Neural cell (in vitro differentiated cells): ENCODE data around the gene MISP.

Source experiments
- CTCF ChIP-seq: fragments of 450-650 bp; IDR thresholded peaks from 2 replicates; pipeline ENCODE4 v1.5.1; 2014; ENCODE audit warnings: antibody characterized with exemption, mild to moderate bottlenecking, moderate library complexity; ENCODE audit not compliant: poor library complexity, severe bottlenecking
- EP300 ChIP-seq: fragments of 450-650 bp; conservative IDR thresholded peaks from 2 replicates; pipeline ENCODE4 v1.6.1; 2014; ENCODE audit warnings: antibody characterized with exemption, mild to moderate bottlenecking, moderate library complexity; ENCODE audit not compliant: poor library complexity, severe bottlenecking
- EZH2 ChIP-seq: fragments of 200-600, 300-800 bp; shearing (Covaris generic), sonication (generic); IDR thresholded peaks from 2 replicates; pipeline ENCODE4 v1.6.1; 2014; ENCODE audit warnings: antibody characterized with exemption, low read length, borderline replicate concordance, mild to moderate bottlenecking; ENCODE audit not compliant: insufficient read depth, poor library complexity, severe bottlenecking
- MXI1 ChIP-seq: fragments of 450-650 bp; conservative IDR thresholded peaks from 2 replicates; pipeline ENCODE4 v1.6.1; 2014; ENCODE audit warnings: antibody characterized with exemption, mild to moderate bottlenecking; ENCODE audit not compliant: poor library complexity, severe bottlenecking
- POLR2AphosphoS5 ChIP-seq: IDR thresholded peaks from 2 replicates; pipeline ENCODE4 v1.6.1; 2012
- RAD21 ChIP-seq: fragments of 450-650 bp; conservative IDR thresholded peaks from 2 replicates; pipeline ENCODE4 v1.6.1; 2014; ENCODE audit warnings: antibody characterized with exemption, mild to moderate bottlenecking, moderate library complexity
- REST ChIP-seq: IDR thresholded peaks from 2 replicates; pipeline ENCODE4 v1.6.1; 2012; ENCODE audit warnings: borderline replicate concordance
- TAF1 ChIP-seq: IDR thresholded peaks from 2 replicates; pipeline ENCODE4 v1.6.1; 2012; ENCODE audit warnings: low read depth

GRCh38 chr19:788686-788982, 37.7 kb downstream of the MISP start:
- TF ChIP-seq CTCF = no peak
- TF ChIP-seq MXI1 = no peak
- no peak for TF ChIP-seq POLR2AphosphoS5
- TF ChIP-seq EZH2 = no peak
- no peak for TF ChIP-seq TAF1
- TF ChIP-seq EP300 = no peak
- no peak for TF ChIP-seq RAD21
- no peak for TF ChIP-seq REST
